Activated CD4-positive, alpha-beta memory T cell treated with anti-CD3 and anti-CD28 coated beads for 36 hours (primary cell): ENCODE measurements around the gene INPP5K. TPM values are rescaled to one million over a fixed set of nuclear protein-coding genes. Genes with fewer than 3 reads are reported as not detected.
"Not testable (repeated sequence)": the region's sequence is repeated elsewhere in the genome, so short reads cannot be mapped to it uniquely, and the experiment has no call there.

Source experiments
- CTCF ChIA-PET: fragments of 350-600 bp; sonication (Branson Sonifier 250); formaldehyde crosslinking; loops from one replicate; lab custom pipeline; 2021; ENCODE audit warnings: antibody characterized with exemption, inconsistent platforms; lab: Charles Lee
- POLR2A ChIA-PET: fragments of 350-600 bp; sonication (Branson Sonifier 250); formaldehyde crosslinking; loops from one replicate; lab custom pipeline; 2021; ENCODE audit warnings: antibody characterized with exemption; lab: Charles Lee
- DNase-seq: peaks from one replicate; pipeline ENCODE4 v3.0.0-alpha.2; 2020
- H3K27ac Mint-ChIP-seq: one replicate; pipeline ENCODE4 v1.8.0; 2021; ENCODE audit warnings: mixed read lengths
- H3K27me3 Mint-ChIP-seq: one replicate; pipeline ENCODE4 v1.8.0; 2021; ENCODE audit warnings: mixed read lengths
- H3K36me3 Mint-ChIP-seq: one replicate; pipeline ENCODE4 v1.8.0; 2021; ENCODE audit warnings: mixed read lengths
- H3K4me1 Mint-ChIP-seq: one replicate; pipeline ENCODE4 v1.8.0; 2021; ENCODE audit warnings: low read depth, mixed read lengths
- H3K4me3 Mint-ChIP-seq: one replicate; pipeline ENCODE4 v1.8.0; 2021; ENCODE audit warnings: mild to moderate bottlenecking, mixed read lengths
- H3K9me3 Mint-ChIP-seq: one replicate; pipeline ENCODE4 v1.8.0; 2021; ENCODE audit warnings: mixed read lengths
- intact Hi-C: fragments of 100-400 bp; cut with micrococcal nuclease; formaldehyde crosslinking; loops from one replicate; pipeline ENCODE4 v1.15.1; 2023
- total RNA-seq, 2 experiments: library from RNA; stranded (reverse); gene quantifications; one replicate each; pipeline ENCODE4 v1.2.3, GENCODE V29; 2021

Gene INPP5K
- total RNA-seq, 2 experiments from 2014 or later, result 21.2 to 24.0 TPM

DNA sequence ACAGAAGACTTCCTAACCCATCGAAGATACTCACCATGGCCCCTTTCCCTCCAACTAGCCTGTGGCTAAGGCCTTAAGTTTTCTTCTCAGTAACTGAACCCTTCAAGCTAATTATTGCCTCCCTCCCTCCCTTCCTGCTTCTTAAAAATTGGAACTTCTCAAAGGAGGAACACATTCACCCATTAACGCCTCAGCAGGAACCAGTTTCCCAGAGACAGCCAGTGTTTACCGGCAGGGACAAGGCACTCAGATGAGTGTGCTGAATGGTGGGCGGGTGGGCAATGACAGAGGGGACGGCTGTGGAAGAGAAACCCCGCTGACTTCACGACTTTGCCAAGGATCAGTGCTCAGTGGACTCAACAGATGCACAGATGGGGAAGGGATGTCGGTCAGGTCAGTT, 25.9 kb upstream of the INPP5K start:
- intact Hi-C loops, result no loop called here
- ChIA-PET CTCF (no interaction called here), POLR2A (no interaction called here)
- H3K9me3 Mint-ChIP-seq, result no peaks in the 10 kb centered on the region
- peaks cover 22% of the 10 kb centered on the region for H3K36me3 Mint-ChIP-seq
- H3K4me1 Mint-ChIP-seq, result peaks cover 12% of the 10 kb centered on the region
- H3K27ac Mint-ChIP-seq, result no peak overlapping the region
- no peak for DNase-seq
- no peak overlapping the region for H3K4me3 Mint-ChIP-seq
- no peaks in the 10 kb centered on the region for H3K27me3 Mint-ChIP-seq

DNA sequence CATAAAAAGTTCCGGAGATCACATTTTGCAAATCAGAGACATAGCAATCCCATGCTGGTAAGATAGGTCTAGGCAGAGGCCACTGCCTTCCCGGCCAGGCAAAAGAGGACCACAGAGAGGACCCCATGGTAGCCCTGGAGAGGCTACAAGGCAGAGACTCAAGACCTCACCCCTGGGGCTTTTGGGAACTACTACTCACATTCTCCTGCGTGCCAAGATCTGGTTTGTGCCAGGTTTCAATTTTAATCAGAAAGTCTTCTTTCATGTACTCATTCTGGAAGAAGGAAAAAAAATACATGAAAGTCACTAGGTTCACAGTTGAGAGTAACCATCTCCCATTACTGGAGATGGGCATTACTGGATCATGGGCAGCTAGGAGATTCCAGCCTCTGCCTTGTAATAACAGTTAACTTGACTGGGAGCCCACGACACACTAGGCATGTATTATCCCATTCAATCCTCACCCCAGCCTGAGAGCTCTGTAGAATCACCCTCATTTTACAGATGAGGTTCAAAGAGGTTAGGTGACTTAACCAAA, 25.0 kb upstream of the INPP5K start:
- H3K9me3 Mint-ChIP-seq, result no peaks in the 10 kb centered on the region
- CTCF ChIA-PET, result interaction anchor here (1.0 kb wide), 1 partner anchor 21 kb away, joined by 4 read pairs; no protein-coding TSS in a partner anchor
- peak overlapping the region; percentile 31 for H3K27ac Mint-ChIP-seq

DNA sequence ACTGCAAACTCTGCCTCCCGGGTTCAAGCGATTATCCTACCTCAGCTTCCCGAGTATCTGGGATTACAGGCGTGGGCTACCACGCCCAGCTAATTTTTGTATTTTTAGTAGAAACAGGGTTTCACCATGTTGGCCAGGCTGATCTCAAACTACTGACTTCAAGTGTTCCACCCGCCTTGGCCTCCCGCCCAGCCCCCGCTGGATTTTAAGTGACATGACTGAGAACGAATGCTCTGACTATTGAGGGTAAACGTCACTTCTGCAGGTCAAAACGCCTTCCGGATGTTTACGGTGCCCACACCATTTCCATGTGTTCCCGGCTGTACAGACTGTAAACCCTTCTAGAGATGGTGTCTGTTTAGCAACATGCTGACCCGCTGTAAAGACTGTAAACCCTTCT, 23.4 kb upstream of the INPP5K start:
- POLR2A ChIA-PET, result no interaction called here
- Mint-ChIP-seq H3K36me3 (peaks cover 24% of the 10 kb centered on the region), H3K27ac (no peak overlapping the region), H3K27me3 (no peaks in the 10 kb centered on the region), H3K4me1 (peaks cover 12% of the 10 kb centered on the region), H3K4me3 (no peak overlapping the region), H3K9me3 (no peaks in the 10 kb centered on the region)
- intact Hi-C loops, result no loop called here
- DNase-seq, result no peak
- CTCF ChIA-PET, result no interaction called here

More for the DNA sequence above, 25.0 kb upstream of the INPP5K start:
- no peaks in the 10 kb centered on the region for H3K27me3 Mint-ChIP-seq
- intact Hi-C loops, result no loop called here
- H3K4me1 Mint-ChIP-seq, result peaks cover 12% of the 10 kb centered on the region
- H3K4me3 Mint-ChIP-seq, result no peak overlapping the region
- DNase-seq, result peak; percentile 26
- POLR2A ChIA-PET, result interaction anchor here (0.7 to 1.0 kb wide), 2 partner anchors 15 to 176 kb away, joined by 3 to 4 read pairs; no protein-coding TSS in a partner anchor
- peaks cover 19% of the 10 kb centered on the region for H3K36me3 Mint-ChIP-seq

DNA sequence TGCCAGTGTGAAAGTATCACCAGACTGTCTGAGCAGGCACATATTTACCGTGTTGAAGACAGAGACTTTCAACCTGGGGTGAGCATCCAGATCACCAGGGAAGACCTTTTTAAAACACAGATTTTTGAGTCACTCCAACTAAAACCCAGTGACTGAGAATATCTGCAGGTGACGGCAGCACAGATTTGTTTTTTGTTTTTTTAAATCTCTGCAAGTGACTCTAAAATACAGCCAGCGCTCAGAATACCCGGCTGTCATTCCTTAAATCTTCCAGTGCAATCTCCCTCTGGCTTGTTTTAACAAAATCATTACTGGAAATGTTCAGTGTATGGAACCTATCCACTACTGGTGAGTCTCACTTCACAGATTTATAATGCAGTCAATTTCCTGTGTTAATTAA, 19.3 kb upstream of the INPP5K start:
- Mint-ChIP-seq H3K9me3 (no peaks in the 10 kb centered on the region), H3K4me3 (no peak overlapping the region), H3K27ac (no peak overlapping the region), H3K36me3 (peaks cover 19% of the 10 kb centered on the region), H3K4me1 (no peaks in the 10 kb centered on the region), H3K27me3 (no peaks in the 10 kb centered on the region)
- no peak for DNase-seq
- ChIA-PET POLR2A (no interaction called here), CTCF (no interaction called here)
- intact Hi-C loops, result no loop called here

DNA sequence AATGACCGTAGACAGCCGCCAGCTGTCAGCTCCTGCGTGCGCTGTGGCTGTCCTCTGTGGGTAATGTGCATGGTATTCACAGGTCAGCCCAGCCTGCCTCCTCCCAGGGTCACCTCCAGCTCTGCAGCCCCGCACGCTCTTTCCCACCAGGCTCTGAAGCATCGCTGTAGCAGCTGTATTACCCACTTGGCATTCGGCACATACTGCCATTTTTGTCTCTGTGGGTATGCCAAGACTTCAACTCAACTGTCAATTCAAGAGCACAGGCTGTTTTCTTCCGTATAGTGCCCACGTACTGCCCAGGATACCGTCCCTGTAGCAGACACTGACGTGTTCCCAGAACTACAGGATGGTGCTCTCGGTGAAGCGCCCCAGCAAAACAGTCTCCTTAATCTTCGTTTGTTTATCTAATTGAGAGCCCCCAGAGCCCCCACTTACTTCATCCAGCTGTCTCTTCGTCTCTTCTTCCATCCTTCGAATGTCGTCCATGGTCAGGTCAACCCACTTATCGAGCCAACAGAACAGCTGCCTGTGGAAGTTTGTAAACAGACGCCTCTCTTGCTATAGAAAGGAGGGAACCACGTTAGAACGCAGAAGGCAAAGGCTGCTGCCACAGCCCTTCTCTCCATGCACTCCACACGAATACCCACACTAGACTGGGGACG, 17.4 kb upstream of the INPP5K start:
- H3K9me3 Mint-ChIP-seq, result no peaks in the 10 kb centered on the region
- ChIA-PET POLR2A (no interaction called here), CTCF (interaction anchor here (0.6 to 1.6 kb wide), 3 partner anchors 16 to 168 kb away, joined by 3 to 17 read pairs (median 4); no protein-coding TSS in a partner anchor)
- H3K27ac Mint-ChIP-seq, result no peak overlapping the region
- H3K4me1 Mint-ChIP-seq, result peaks cover 5% of the 10 kb centered on the region
- H3K4me3 Mint-ChIP-seq, result no peak overlapping the region
- no peak for DNase-seq
- peaks cover 13% of the 10 kb centered on the region for H3K36me3 Mint-ChIP-seq
- intact Hi-C loops, result no loop called here
- no peaks in the 10 kb centered on the region for H3K27me3 Mint-ChIP-seq

DNA sequence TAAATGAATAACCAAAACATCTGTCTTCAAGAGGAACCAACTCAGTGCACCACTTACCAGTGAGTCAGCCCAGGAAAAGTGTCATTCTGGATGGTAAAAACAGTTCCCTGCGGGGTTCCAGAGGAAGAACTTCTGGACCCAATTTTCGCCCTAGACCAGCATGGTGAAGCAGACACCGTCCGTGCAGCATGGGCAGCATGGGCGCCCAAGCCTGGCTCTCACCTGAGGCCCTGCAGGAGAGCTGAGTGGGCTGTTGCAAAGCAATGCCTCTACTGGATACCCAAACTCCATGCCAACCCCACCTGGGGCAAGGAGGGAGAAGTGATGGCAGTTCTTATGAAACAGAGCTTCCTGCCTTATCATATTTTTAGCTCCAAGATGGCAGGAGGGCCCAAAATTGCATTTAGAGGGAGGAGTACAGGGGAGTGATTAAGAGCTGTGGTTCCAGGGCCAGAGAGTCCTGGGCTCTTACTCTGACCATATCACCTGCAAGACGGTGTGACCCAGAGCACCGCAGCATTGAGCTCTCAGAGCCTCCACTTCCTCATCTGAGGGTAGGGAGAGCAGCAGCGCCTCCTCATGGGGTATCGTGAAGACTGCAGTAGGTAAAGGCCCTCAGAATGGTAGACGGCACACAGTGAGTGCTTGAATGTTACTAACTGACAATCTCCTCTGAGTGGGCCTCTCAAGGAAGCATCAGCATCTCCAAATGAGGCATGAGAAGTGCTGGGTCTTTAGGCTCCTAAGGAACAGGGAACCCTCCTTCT, 16.6 kb upstream of the INPP5K start:
- peaks cover 5% of the 10 kb centered on the region for H3K4me1 Mint-ChIP-seq
- intact Hi-C loops, result no loop called here
- CTCF ChIA-PET, result interaction anchor here (0.6 to 1.6 kb wide), 5 partner anchors 13 to 171 kb away, joined by 3 to 17 read pairs (median 3); no protein-coding TSS in a partner anchor
- H3K27me3 Mint-ChIP-seq, result no peaks in the 10 kb centered on the region
- peaks cover 14% of the 10 kb centered on the region for H3K36me3 Mint-ChIP-seq
- H3K27ac Mint-ChIP-seq, result no peak overlapping the region
- H3K4me3 Mint-ChIP-seq, result no peak overlapping the region
- H3K9me3 Mint-ChIP-seq, result no peaks in the 10 kb centered on the region
- peak; percentile 61 for DNase-seq
- POLR2A ChIA-PET, result interaction anchor here (0.6 kb wide), 1 partner anchor 1062 kb away, joined by 5 read pairs; no protein-coding TSS in a partner anchor

DNA sequence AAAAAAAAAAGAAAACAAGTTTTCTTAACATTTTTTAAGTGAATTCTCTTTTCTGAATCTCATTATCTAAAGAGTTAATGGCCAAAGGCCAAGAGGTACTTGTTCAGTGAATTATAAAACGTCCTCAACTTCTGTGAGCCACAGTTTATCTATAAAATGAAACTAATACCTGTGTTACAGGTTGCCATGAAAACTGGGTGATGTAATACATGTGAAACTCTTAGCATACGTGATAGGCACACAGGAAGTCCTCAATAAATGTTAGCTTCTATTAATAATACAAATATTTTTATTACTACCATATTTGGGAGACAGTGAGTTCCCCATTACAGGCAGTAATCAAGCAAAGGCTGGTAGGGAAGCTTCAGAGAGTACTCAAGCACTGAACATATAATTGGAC, 13.5 kb upstream of the INPP5K start:
- ChIA-PET CTCF (interaction anchor here (0.5 kb wide), 1 partner anchor 43 kb away, joined by 3 read pairs; no protein-coding TSS in a partner anchor), POLR2A (no interaction called here)
- intact Hi-C loops, result no loop called here
- Mint-ChIP-seq H3K4me1 (peaks cover 16% of the 10 kb centered on the region), H3K27me3 (no peaks in the 10 kb centered on the region), H3K27ac (peak overlapping the region; percentile 31), H3K36me3 (peaks cover 9% of the 10 kb centered on the region), H3K9me3 (no peaks in the 10 kb centered on the region), H3K4me3 (no peak overlapping the region)
- no peak for DNase-seq

DNA sequence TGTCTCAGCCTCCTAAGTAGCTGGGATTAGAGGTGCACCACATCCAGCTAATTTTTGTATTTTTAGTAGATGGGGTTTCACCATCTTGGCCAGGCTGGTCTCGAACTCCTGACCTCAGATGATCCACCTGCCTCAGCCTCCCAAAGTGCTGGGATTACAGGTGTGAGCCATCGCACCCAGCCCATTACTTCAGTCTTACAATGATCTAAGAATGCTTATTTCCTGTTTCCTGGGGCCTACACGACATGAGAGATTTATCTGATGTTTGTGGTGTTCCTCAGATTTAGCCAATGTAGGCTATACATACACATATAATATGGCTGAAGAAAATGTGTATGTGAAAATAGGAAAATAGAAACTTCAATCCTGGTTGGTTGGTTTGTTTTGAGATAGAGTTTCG, 10.5 kb upstream of the INPP5K start:
- Mint-ChIP-seq H3K4me1 (peaks cover 16% of the 10 kb centered on the region), H3K27ac (peak overlapping the region; percentile 42)
- H3K36me3 Mint-ChIP-seq, intact Hi-C loops, DNase-seq, H3K4me3 Mint-ChIP-seq, H3K9me3 Mint-ChIP-seq, H3K27me3 Mint-ChIP-seq: not testable (repeated sequence)
- POLR2A ChIA-PET, result interaction anchor here (0.7 to 0.8 kb wide), 2 partner anchors 15 to 162 kb away, joined by 3 to 4 read pairs; no protein-coding TSS in a partner anchor
- CTCF ChIA-PET, result interaction anchor here (1.0 kb wide), 1 partner anchor 194 kb away, joined by 3 read pairs; no protein-coding TSS in a partner anchor

DNA sequence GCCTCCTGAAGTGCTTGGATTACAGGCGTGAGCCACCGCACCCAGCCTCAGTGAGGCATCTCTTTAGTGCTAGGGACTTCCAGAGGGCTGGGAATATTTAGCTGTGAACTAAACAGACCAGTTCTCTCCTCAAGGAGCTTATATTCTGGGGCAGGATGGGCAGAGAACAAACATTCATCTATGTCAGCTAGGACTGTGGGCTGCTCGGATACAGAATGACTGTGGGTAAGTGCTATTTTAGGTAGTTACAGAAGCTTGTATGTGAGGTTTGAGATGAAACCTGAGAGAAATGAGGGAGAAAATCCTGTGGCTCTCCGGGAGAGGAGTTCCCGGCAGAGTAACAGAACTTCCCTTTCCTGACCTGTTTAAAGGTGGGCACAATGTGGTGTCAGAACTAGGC, 6.2 kb upstream of the INPP5K start:
- Mint-ChIP-seq H3K27ac (no peak overlapping the region), H3K4me1 (peaks cover 18% of the 10 kb centered on the region), H3K36me3 (peaks cover 2% of the 10 kb centered on the region), H3K9me3 (no peaks in the 10 kb centered on the region), H3K27me3 (no peaks in the 10 kb centered on the region), H3K4me3 (no peak overlapping the region)
- POLR2A ChIA-PET, result no interaction called here
- intact Hi-C loops, result no loop called here
- no peak for DNase-seq
- CTCF ChIA-PET, result no interaction called here

DNA sequence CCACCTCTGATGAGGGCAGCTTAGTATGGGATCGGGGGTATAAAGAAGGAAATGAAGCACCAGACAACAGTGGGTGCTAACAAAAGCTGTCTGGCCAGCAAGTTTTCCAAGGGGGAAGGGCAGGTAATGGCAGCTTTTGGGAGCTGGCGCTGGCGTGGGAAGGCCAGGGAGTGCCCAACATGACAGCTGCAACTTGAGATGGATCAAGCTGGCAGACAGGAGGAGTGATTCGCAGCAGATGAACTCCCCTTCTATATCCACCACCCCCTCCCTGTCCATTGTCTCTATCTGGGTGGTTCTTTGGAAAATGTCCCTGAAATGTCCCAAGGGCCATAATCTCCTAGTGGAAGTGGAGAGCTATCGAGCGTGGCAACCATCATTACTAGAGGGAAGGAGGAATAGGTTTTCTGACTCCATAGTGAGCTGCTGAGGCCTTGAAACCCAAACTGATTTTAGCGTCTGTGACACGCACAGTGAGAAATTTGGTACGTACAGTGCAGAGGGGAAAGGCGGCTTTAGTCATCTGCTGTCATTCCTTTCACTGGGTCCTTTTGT, 4.8 kb upstream of the INPP5K start:
- H3K4me1 Mint-ChIP-seq, result peaks cover 12% of the 10 kb centered on the region
- H3K36me3 Mint-ChIP-seq, result peaks cover 2% of the 10 kb centered on the region
- H3K4me3 Mint-ChIP-seq, result no peak overlapping the region
- H3K9me3 Mint-ChIP-seq, result no peaks in the 10 kb centered on the region
- H3K27ac Mint-ChIP-seq, result no peak overlapping the region
- no peaks in the 10 kb centered on the region for H3K27me3 Mint-ChIP-seq
- ChIA-PET CTCF (interaction anchor here (1.0 to 1.2 kb wide), 2 partner anchors 20 to 155 kb away, joined by 3 to 4 read pairs; no protein-coding TSS in a partner anchor), POLR2A (no interaction called here)
- intact Hi-C loops, result no loop called here
- no peak for DNase-seq

DNA sequence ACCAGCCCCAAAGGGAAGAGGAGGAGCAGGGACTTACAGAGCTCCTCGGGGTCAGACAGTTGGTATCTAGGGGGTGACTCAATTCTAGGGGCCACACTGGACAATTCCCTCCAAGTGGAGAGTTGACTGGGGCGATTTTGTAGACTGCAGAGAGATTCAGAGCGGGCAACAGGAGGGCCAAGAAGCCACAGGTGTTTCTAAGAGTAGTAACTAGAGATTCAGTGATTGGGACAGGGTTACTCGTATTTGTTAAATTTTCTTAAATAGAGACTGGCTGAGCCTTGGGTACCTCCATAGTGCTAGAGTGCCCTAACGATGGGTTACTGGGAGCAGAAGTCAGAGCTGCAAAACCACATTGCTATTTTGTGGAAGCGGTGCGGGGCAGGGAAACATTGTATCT, 3.3 kb upstream of the INPP5K start:
- Mint-ChIP-seq H3K27ac (no peak overlapping the region), H3K9me3 (no peaks in the 10 kb centered on the region), H3K4me1 (peaks cover 17% of the 10 kb centered on the region), H3K4me3 (no peak overlapping the region), H3K27me3 (no peaks in the 10 kb centered on the region), H3K36me3 (peaks cover 2% of the 10 kb centered on the region)
- intact Hi-C loops, result loop anchor here (5.0 kb wide), 1 partner anchor 172 kb away; no protein-coding TSS in a partner anchor
- ChIA-PET POLR2A (no interaction called here), CTCF (interaction anchor here (1.1 to 1.2 kb wide), 2 partner anchors 13 to 154 kb away, joined by 3 read pairs; no protein-coding TSS in a partner anchor)
- no peak for DNase-seq
